ENCODE measurements around the gene CHST8.
"Not testable (repeated sequence)": the region's sequence is repeated elsewhere in the genome, so short reads cannot be mapped to it uniquely, and the experiment has no call there.

The CHST8 gene

DNA sequence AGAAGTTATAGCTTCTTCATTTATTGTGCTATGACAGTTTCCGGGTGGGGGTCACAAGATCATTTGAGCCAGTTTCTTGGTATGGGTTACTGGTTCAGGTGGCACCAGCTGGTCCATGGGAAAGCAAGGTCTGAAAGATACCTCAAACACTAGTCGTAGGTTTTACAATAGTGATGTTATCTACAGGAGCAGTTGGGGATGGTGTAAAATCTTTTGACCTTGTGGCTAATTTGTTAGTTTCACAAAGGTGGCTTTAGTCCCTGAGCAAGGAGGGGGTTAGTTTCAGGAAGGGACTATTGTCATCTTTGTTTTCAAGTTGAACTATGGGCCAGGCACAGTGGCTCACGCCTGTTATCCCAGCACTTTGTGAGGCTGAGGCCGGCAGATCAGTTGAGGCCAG lies 24.6 kb downstream of the CHST8 start:
- no peak for DNase-seq

DNA sequence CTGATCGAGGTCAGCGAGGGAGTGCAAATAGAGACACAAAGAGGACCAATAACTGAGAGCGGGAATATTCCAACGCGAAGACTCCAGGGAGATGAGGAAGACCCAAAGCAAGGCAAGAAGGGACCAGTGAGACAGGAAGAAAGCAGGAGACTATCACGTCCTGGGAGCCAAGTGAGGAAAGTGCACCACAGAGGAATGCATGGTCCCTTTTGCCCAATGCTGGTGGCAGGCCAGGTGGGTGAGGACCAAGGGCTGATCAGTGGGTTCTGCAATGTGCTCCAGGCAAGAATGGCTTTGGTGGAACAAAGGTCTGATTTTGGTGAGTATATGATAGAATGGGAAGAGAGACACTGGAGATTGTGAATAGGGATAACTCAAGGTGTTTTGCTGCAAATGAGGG lies 25.4 kb downstream of the CHST8 start:
- no peak for DNase-seq

DNA sequence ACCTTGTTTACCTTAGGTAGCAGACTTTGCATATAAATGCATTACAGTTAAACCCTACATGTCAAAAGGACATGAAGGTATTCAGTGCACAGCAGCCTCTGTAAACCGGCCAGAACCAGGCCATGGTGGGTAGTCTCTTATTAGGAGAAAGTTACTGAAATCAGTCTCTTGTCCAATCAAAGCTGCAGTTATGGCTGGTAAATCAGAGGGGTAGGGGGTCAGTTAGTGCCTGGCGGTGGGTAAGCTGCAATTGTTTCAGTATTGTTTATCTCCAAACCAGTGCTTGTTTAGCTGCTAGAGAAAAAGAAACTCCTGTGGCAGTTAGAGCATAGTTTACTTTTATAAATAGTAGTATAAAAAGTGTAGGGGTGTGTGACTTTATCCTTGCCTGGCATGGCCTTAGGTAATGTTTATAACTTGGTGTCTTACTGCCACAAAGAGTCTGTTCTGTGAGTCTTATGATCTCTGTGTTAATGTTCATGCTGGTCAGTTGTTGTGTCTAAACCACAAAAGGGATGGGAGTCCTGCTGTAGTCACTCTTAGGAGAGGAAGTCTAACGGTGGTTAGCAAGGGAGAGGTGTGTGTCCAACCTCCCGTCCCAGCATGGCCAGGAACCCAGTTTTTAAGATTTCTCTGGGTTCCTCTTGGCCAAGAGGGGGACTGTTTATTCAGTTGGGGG lies 28.0 kb downstream of the CHST8 start:
- DNase-seq: no peak

DNA sequence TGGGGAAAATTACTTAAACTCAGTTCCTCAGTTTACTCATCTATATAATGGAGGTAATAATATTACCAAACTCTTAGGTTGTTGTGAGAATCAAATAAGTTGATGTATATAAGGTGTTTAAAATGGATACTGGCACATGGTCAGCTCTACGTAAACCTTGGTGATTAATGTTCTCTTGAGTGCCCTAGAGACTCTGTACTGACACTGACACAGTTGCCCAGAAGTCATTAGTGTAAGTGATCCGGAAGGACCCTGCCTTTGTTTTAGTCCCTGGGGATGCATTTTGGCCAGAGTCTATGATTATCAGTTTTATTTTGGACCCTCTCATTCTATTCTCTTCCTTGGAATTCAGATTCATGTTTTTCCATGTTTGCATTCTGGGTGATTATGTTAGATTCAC lies 31.9 kb downstream of the CHST8 start:
- DNase-seq: no peak

DNA sequence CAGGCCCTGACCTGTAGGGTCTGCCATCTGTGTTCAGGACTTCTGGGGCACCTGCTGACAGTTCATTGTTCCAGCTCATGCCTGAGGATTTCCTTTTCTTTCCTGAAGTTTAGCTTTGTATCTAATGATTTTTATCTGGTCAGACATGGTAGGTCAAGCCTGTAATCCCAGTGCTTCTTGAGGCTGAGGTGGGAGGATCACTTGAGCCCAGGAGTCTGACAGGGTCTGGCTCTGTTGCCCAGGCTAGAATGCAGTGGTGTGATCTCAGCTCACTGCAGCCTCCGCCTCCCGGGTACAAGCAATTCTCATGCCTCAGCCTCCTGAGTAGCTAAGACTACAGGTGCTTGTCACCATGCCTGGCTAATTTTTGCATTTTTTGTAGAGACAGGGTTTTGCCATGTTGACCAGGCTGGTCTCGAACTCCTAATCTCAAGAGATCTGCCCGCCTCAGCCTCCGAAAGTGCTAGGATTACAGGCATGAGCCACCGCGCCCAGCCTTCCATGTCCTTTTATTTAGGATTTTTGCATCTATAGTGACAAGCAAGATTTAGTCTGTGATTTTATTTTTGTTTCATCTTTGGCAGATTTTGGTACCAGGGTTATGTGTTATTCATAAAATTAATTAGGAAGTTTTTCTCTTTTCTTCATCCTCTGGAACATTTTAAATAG lies 33.2 kb downstream of the CHST8 start:
- no peak for DNase-seq

DNA sequence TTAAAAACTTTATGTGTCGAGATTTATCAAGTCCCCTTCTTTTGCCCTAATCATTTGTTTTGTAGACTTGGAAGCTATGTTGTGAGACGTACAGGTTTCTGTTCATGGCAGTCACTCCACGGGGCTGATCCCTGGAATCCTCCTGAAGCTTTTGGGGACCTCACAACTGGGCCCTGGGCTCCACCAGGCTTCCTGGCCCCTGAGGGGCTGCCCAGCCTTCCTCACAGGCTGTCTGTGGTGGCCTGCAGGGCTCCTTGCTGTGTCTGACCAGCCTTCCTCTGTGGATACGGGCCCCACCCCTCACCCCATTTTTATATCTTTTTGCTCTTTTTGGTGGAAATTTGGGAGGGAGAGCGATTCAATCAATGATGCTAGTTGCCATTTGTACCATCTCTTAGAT lies 38.1 kb downstream of the CHST8 start:
- no peak for DNase-seq

DNA sequence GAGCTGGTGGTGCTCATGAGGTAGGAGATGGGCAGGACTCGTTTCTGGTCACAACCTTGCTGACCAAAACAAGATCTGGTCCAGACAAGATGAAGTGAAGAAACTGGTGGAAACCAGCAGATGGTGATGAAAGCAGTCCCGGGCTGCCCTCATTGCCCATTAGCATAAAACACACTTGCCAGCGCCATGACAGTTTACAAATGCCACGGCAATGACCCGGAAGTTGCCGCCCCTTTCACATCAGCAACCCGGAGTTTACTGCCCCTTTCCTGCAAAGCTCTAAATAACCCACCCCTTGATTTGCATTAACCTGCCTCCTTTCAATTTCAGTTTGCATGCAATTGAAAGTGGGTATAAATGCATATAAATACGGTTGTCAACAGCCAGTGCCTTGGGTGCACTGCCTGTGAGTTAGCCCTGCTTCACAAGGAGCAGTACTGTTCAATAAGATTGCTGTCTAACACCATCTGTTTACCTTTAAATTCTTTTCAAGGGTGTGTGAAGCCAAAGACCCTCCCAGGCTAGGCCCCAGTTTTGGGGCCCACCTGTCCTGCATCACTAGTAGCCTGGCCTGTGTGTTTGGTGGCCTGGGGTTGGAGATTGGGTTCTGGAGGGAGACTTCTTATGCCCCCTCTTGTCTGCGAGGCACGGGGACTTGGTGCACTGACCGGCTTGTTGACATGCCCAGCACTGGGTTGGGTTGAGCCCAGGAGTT lies 38.8 kb downstream of the CHST8 start:
- no peak for DNase-seq

DNA sequence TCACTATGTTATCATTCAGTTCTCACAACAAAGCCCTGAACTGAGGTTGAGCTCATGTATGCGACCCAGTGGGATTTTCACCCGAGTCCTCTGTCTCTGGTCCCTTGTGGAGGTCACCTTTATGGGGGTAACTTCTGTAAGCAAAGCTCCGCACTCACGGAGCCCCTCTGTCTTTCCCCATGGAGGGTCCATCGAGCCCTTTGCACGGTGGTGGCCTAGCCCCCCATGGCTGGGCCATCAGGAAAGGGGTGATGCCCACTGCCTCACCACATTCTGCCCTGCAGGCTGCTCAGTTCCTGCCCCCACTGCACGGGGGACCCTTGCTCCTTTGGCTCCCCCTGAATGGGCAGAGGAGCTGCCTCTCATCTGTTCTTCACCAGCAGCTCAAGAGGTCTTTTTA lies 39.6 kb downstream of the CHST8 start:
- no peak for DNase-seq

DNA sequence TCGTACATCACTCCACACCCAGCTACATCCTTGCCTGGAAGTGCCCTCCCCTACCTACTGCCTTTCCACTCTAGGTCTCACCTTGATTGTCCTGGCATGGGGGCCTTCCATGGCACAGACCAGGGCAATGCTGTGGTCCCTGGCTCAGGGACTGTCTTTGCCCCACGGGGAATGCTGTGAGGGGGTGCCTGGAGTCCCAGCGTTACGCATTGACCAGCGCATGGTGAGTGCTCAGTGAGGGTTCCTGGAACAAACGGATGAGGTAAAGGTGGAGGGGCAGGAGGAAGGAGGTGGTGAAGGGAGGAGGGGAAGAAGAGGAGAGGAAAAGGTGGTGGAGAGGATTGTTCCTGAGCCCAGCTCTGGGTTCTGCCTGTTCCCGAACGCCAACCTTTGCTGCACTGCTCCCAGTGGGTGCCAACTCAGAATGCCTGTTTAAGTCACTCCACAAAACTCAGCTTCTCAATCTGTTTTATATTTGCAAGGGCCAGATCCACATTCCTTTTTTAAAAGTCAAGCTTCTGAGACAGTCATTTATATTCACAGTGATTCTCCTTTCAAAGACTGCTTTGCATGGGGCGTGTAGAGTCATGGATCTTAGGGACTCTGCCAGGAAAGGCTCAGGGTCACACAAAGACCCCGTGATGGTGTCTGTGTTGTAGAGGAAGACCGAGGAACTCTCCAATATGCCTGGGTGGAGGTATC lies 40.8 kb downstream of the CHST8 start:
- no peak for DNase-seq

DNA sequence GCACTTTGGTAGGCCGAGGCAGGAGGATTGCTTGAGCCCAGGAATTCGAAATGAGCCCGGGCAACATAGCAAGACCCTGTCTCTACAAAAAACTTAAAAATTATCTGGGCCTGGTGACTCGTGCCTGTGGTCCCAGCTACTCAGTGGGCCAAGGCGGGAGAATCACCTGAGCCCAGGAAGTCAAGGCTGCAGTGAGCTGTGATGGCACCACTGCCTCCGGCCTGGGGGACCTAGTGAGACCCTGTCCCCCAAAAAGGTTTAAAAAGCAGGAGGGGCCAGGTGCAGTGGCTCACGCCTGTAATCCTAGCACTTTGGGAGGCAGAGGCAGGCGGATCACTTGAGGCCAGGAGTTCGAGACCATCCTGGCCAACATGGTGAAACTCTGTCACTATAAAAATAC lies 41.6 kb downstream of the CHST8 start:
- not testable (repeated sequence) for DNase-seq

DNA sequence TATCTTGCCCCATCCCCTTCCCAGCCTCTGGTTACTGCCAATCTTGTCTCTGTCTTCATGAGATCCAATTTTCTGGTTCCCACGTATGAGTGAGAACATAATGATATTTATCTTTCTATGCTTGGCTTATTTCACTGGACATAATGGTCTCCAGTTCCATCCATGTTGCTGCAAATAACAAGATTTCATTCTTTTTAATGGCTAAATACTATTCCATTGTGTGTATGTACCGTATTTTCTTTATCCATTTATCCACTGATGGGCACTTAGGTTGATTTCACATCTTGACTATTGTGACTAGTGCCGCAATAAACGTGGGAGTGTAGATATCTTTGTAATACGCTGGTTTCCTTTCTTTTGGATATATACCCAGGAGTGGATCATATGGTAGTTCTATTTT lies 43.0 kb downstream of the CHST8 start:
- DNase-seq: no peak

DNA sequence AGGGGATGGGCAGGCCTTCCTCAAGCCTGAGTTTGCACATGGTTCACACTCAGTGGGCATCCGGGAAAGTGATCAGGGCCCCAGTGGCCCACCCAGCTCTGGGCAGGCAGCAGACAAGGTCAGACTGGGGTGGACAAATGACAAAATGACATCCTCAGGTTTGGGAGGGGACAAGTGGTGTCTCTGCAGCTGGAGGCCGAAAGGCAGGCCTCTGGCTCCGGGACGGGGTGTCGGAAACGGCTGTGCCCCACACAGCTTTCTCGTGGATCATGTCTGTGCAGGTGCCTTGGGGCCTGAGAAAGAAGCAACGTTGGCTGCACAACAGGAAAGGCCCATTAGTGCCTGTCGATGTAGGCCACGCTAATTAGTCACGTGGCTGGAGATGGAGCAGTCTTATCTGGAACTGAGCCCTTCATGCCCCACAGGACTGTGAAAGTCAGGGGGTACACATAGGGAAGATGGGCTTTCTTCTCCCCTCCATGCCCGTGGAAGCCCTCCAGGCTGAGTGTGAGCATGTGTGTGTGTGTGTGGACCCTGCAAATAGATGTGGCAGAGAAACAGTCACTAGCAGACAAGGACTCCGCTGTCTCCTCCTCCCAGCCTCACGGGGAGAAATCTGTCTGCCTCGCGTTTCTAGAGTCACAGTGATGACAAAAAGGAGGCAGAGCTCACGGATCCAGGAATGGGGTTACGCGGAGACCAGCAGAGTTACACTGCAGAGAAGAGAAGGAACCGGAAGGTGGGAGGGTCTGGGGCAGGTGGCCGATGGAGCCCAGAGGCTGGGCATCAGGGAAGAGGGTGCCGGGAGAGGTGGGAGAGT lies 44.2 kb downstream of the CHST8 start:
- no peak for DNase-seq

DNA sequence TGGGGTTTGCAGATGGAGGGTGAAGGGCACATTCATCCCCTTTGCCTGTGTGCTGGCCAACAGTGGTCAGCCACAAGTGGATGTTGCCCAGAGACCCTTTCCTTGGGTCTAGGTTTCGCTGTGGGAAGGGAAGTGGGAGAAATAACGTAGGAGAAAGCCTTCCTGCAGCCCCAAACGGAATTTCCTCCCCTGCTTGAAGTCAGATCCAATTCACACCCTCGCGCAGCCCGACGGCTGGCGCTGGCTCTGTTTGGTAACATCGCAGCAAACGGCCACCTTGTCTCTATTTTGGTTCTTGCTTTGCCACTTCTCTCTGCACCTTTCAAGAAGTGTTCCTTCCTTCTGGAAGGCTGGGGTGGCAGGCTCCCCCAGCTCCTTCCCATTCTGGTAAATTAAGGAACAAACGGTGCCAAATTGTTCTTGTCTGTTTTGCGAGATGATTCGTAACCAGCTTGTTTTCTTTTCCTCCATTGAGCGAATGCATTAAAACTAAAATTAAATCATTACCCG lies 45.4 kb downstream of the CHST8 start:
- DNase-seq: no peak

DNA sequence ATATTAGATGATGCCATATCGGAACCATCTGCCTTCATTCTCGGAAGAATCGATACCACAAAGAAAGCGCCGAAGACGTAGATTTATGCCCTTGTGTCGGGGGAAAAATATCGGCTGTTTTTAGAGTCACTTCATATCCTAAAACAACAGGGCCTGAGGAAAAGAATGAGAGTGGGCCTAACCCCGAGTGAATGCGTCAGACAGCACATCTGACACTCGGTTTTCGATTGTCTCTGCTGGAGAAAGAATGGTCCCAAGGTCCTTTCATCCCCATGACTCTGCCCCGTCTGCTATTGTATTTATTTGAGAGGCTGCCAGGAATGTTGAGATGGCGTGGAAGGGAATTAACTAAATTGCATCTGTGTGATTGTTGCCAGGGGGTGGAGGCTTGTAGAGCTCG lies 46.1 kb downstream of the CHST8 start:
- no peak for DNase-seq

DNA sequence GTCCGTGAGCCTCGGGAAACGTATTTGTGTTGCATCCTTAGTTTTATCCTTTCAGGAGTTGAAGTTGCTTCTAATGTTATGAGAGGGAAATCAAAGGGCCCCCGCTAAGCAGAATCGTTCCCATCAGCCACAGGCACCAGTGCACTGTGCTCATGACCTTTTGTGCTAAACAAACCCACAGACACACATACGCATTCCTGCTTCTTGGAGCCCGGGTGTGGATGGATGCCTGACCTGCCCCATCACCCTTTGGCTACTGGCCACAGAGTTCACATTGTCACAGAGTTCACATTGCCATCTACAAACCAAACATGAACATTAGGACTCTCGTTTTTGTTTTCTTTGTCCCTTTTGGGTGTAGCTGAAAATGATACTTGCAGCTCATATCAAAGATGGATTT lies 47.2 kb downstream of the CHST8 start:
- no peak for DNase-seq

DNA sequence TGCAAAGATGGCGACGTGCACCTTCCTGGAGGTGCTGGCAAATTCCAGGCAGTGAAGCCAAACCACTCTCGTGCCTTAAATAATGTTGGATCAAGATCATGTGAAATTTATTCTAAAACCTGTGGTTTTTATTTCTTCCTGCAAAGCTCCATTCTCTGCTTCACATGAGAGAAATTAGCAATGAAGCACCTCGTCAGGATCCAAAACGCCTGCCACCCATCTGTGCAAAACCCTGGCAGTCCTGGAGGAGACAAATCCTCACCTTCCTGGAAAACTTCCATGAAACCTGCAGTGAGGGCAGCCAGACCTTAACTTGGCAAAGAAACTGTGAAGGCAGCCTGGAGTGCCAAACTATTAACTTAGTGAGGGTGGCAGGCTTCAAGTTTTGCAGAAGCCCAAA lies 47.6 kb downstream of the CHST8 start:
- DNase-seq: no peak

DNA sequence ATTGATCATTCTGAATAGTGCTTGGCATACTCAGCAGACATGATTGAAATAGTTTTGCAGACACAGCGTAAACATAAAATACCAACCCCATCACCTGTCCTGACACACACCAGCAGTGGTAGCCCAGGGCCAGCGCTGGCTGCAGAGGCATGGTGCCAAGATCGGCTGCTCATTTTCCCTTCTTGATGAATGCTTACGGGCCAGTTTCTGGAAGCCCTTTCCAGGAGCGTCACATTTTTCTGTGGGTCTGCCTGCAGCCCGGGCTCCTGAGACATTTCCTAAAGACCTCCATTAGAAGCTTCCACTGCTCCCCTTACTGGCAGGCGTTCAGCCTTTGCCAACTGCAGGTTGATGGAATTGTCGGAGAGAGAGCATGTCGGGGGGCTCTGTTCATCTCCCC lies 48.6 kb downstream of the CHST8 start:
- DNase-seq: no peak

DNA sequence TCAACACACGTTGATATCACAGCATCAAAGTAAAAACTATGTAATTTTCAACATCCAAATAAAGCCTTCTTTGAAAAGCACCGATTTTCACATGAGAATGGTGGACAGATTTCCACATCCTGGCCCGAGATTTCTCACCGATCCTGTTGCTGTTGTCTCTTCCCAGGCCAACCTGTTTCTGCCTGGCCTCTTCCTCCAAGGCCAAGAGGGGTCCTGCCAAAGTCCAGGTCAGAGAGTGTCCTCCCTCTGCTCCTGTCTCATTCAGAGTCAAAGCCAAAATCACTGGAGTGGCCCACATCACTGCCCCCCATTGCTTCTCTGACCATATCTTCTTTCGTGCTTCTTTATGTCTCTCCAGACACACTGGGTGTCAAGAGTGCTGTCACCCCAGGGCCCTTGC lies 49.5 kb downstream of the CHST8 start:
- DNase-seq: no peak

DNA sequence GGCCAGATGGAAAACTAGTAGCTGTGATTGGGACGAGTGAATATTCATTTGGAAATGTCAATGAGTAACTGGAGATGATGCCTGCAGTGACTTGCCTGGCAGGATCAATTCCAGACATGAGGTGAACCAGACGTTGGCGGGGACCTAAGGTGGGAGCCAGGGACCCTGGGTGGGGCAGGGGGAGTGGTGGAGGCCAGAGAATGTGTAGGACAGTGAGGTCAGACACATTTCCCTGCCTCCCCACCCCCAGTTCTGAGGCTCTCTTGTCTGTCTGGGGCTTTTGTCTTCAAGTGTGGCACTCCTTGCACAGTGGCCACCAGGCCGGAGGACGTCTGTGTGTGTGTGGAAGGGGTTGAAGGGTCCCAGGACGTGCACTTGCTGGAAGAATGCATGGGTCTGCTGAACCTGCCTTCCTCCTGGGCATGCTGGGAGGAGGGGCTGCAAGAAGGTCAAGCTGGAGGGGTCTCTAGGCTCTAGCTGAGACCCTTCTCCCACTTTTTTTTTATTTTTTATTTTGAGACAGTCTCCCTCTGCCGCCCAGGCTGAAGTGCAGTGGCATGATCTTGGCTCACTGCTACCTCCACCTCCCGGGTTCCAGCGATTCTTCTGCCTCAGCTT lies 51.6 kb downstream of the CHST8 start:
- no peak for DNase-seq

DNA sequence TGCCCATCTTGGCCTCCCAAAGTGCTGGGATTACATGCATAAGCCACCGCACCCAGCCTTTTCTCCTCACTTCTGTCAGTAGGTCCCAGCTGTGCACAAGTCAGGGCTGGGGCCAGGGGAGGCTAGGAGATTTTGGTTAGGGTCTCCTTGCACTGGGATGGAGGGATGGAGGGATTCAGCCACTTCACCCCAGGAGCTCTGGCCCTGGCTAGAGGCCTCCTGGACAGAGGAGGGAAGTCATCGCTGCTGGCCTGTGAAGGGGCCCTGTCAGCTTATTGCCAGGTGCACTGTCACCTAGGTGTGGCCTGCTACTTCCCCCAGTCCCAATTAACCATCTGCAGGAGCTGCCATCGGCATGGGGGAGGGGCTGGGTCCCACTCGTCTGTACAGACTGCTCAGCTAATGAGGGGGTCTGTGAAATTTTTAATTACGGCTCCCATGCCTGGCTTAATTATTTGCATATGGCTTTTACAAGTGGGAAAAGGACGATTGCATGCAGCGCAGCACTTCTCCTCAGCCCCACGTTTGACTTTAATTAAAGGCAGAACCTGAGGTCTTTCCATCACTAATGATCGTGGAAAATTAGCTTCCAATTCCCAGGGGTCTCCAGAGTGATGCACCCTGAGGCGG lies 52.4 kb downstream of the CHST8 start:
- no peak for DNase-seq

DNA sequence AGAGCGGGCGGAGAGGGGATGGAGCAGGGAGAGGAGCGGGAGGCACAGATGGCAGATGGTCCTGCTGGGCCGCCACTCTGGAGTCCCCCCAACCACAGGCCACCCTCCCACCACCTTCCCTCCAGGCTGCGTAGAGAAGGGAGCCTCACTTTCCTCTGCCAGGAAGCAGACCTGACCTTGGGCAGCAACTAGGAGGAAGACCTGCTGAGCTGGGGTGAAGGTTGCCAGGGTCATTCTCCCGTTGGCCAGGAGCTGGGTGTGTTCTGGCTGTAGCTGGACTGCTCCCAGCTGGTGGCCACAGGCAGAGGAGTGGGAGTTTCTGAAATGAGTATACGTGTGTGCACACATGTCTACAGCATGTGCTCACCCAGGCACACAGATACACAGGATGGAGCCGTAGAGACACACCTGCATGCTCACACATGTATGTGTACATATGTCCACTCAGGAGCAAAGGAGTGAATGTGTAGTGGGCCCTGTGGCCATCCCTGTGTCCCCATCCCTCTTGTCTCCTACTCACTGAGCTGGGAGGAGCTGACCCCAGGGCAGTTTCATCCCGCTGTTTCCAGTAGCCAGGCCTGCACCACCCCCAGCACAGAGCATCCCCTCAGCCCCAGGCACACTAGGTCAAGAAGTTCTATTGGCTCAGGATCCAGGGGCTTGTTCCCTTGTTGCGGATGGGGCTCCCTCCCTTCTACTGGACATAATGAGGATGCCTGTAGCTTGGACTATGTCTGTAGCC lies 53.0 kb downstream of the CHST8 start:
- DNase-seq: no peak

Measured in CD4-positive, alpha-beta T cell treated with Interleukin-12 subunit alpha and Interleukin-12 subunit beta, for 1 hour (primary cell).